Mucosa of descending colon (tissue), 3 donors: Measurements from ENCODE around the gene IPO11. TPM values are rescaled to one million over a fixed set of nuclear protein-coding genes. Genes with fewer than 3 reads are reported as not detected.
"Not testable (repeated sequence)": the region's sequence is repeated elsewhere in the genome, so short reads cannot be mapped to it uniquely, and the experiment has no call there.

Source experiments
- ATAC-seq: fragments of 200-7000 bp; cut with Tn5 transposase; one replicate; pipeline ENCODE4 v1.9.1; 2020; ENCODE audit warnings: mild to moderate bottlenecking, moderate library complexity
- DNase-seq, 3 donors: peaks; one replicate each; pipeline ENCODE4 v3.0.0-alpha.2; 2020
- H3K36me3 ChIP-seq: fragments of 200-600 bp; one replicate; pipeline ENCODE4 v1.8.0; 2021; ENCODE audit warnings: low read depth, mild to moderate bottlenecking
- H3K4me1 ChIP-seq: fragments of 200-600 bp; one replicate; pipeline ENCODE4 v1.8.0; 2021; ENCODE audit warnings: low read depth, mild to moderate bottlenecking
- H3K4me3 ChIP-seq: fragments of 200-600 bp; one replicate; pipeline ENCODE4 v1.8.0; 2021; ENCODE audit warnings: mild to moderate bottlenecking
- H3K9me3 ChIP-seq: fragments of 200-600 bp; one replicate; pipeline ENCODE4 v1.8.0; 2021; ENCODE audit warnings: mild to moderate bottlenecking
- intact Hi-C, 2 donors: fragments of 100-400 bp; cut with DNase I in 1 of 2; cut with micrococcal nuclease in 1 of 2; formaldehyde crosslinking; loops; one replicate each; pipeline versions ENCODE4 v1.11.0 to v1.11.1; 2022; cut with DNase I, micrococcal nuclease
- total RNA-seq, 3 donors: library from RNA; stranded (reverse); fragmentation: NEBNext Ultra II Directional in 2 of 3; extraction: Animal tissue kit (Norgen Biotek cat#: 25700) in 2 of 3; gene quantifications; one replicate each; pipeline versions ENCODE4 v1.2.1 to v1.2.4, GENCODE V29; 2021 to 2023
- TF ChIP-seq, protein P1 (sequence below): fragments of 200-600 bp; IDR thresholded peaks from one replicate; pipeline ENCODE4 v1.8.0; 2022; ENCODE audit warnings: antibody characterized with exemption, mild to moderate bottlenecking
- donor health status: DM: no; HTN: no; CAD: no; lungs with moderate emphysema.
- donor health status: DM: no; HTN: no; CAD: no.
- donor health status: DM: no; HTN: yes; CAD: no.

IPO11 gene
- total RNA-seq, 3 donors from 2014 or later: 17.6 to 21.9 (median 18.5) TPM

DNA sequence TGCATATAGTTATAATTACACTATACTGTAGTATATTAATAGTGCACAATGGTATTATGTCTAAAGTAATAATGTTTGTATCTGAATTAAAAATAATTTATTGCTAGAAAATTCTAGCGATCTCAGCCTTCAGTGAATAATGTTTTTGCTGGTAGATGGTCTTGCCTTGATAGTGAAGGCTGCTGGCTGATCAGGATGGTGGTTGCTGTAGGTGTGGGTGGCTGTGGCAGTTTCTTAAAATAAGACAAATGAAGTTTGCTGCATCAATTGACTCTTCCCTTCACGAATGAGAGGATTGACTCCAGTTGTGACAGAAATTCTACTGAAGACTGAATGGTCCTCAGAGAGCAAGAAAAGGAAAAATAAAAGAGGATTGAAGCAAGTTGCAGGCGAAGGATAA lies 146.4 kb downstream of the IPO11 start:
- DNase-seq: no peak
- H3K4me1 ChIP-seq: no peaks in the 10 kb centered on the region
- no peak for ATAC-seq
- intact Hi-C loops: no loop called here
- H3K36me3 ChIP-seq: no peaks in the 10 kb centered on the region
- no peaks in the 10 kb centered on the region for H3K9me3 ChIP-seq
- H3K4me3 ChIP-seq: no peak overlapping the region
- TF ChIP-seq, protein P1, sequence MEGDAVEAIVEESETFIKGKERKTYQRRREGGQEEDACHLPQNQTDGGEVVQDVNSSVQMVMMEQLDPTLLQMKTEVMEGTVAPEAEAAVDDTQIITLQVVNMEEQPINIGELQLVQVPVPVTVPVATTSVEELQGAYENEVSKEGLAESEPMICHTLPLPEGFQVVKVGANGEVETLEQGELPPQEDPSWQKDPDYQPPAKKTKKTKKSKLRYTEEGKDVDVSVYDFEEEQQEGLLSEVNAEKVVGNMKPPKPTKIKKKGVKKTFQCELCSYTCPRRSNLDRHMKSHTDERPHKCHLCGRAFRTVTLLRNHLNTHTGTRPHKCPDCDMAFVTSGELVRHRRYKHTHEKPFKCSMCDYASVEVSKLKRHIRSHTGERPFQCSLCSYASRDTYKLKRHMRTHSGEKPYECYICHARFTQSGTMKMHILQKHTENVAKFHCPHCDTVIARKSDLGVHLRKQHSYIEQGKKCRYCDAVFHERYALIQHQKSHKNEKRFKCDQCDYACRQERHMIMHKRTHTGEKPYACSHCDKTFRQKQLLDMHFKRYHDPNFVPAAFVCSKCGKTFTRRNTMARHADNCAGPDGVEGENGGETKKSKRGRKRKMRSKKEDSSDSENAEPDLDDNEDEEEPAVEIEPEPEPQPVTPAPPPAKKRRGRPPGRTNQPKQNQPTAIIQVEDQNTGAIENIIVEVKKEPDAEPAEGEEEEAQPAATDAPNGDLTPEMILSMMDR: no peak

- TF ChIP-seq, protein P1: no peak
- no peaks in the 10 kb centered on the region for H3K9me3 ChIP-seq
- H3K4me1 ChIP-seq: no peaks in the 10 kb centered on the region
- no peaks in the 10 kb centered on the region for H3K36me3 ChIP-seq
- intact Hi-C loops: no loop called here
- DNase-seq (no peak), ATAC-seq (no peak)
- no peak overlapping the region for H3K4me3 ChIP-seq
These were observed 148.2 kb downstream of the IPO11 start for GRCh38 chr5:62560786-62561185.

DNA sequence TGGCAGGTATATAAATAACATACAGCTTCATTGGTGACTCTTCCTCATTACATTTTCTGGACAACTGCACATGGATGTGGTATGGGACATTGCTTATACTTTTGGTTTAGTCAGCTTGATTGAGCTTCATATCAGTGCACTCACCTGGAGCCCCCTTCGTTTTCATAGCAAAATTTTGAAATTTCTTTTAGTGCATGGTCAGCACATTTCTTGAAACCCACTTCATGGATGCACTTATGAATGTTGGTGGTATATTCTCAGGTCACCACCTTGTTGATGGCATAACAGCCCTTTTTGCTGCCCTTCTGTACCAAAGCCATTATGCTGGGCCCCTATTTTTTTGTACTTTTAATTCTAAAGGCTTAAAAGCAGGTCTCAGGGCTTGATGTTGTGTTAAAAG lies 149.3 kb downstream of the IPO11 start:
- TF ChIP-seq, protein P1: no peak
- intact Hi-C loops: no loop called here
- H3K9me3 ChIP-seq: no peaks in the 10 kb centered on the region
- no peak overlapping the region for H3K4me3 ChIP-seq
- H3K4me1 ChIP-seq: no peaks in the 10 kb centered on the region
- ATAC-seq (no peak), DNase-seq (no peak)
- H3K36me3 ChIP-seq: no peaks in the 10 kb centered on the region

DNA sequence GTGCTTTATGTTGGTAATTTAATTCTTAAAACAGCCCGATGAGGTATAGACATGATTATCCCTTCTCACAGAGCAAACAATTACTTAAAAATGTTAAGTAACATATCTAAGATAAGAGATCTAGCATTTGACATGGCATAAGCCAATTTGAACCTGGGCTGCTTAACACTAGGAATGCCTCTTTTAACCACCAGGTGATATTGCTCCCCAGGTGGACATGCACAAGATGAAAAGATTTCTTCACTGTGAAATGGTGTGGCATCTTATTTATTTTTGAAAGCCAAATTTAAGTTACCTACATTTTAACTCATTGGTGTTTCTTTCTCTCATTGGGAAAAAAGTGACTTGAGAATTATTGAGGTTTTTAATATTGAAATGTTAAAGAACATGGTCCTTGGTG lies 150.3 kb downstream of the IPO11 start:
- intact Hi-C loops: no loop called here
- TF ChIP-seq, protein P1: no peak
- ATAC-seq: no peak
- no peak for DNase-seq
- no peaks in the 10 kb centered on the region for H3K4me1 ChIP-seq
- no peaks in the 10 kb centered on the region for H3K36me3 ChIP-seq
- no peak overlapping the region for H3K4me3 ChIP-seq
- H3K9me3 ChIP-seq: peaks cover 3% of the 10 kb centered on the region

DNA sequence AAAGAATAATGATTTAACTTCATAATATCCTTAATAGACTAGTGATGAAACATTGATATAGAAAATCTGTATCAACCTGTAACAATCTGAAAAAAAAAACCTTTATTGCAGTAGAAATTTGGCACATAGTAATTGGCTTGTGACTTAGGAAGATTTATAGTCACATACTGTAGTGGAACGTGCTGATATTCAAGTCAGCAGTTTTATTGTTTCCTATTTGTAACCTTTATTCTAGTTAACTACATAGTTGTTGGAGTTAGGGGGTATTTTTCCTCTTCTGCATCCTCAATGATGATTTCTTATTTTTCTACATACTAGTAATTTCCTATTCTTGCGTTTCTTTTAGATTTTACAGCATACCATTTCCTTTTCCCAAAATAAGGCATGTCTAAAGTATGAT lies 151.5 kb downstream of the IPO11 start:
- intact Hi-C loops: no loop called here
- Histone ChIP-seq H3K4me3 (no peak overlapping the region), H3K9me3 (peaks cover 8% of the 10 kb centered on the region), H3K36me3 (no peaks in the 10 kb centered on the region), H3K4me1 (no peaks in the 10 kb centered on the region)
- DNase-seq (no peak), ATAC-seq (no peak)
- TF ChIP-seq, protein P1: no peak

GRCh38 chr5:62565740-62566139 lies 153.2 kb downstream of the IPO11 start:
- H3K36me3 ChIP-seq, H3K4me3 ChIP-seq, H3K4me1 ChIP-seq, H3K9me3 ChIP-seq, ATAC-seq, intact Hi-C loops, DNase-seq: not testable (repeated sequence)
